Nephron progenitor cell (in vitro differentiated cells): ENCODE results near the gene RMND5B.

Experiments used
- DNase-seq: peaks from one replicate; pipeline ENCODE4 v3.0.0; 2021
- H3K27ac Mint-ChIP-seq: 2 replicates; pipeline ENCODE4 v1.8.0; 2021; ENCODE audit warnings: mild to moderate bottlenecking, moderate library complexity, mixed read lengths
- H3K27me3 Mint-ChIP-seq: 2 replicates; pipeline ENCODE4 v1.8.0; 2021; ENCODE audit warnings: mild to moderate bottlenecking, low read depth, mixed read lengths; ENCODE audit not compliant: poor library complexity
- H3K36me3 Mint-ChIP-seq: 2 replicates; pipeline ENCODE4 v1.8.0; 2021; ENCODE audit warnings: low read depth, mixed read lengths
- H3K4me1 Mint-ChIP-seq: 2 replicates; pipeline ENCODE4 v1.8.0; 2021; ENCODE audit warnings: mixed read lengths
- H3K4me3 Mint-ChIP-seq: 2 replicates; pipeline ENCODE4 v1.8.0; 2021; ENCODE audit warnings: mild to moderate bottlenecking, moderate library complexity, mixed read lengths
- H3K9me3 Mint-ChIP-seq: 2 replicates; pipeline ENCODE4 v1.8.0; 2021; ENCODE audit warnings: mild to moderate bottlenecking, moderate library complexity, mixed read lengths
- TF ChIP-seq, protein P1 (sequence below): fragments of 200-600 bp; sonication (generic); IDR thresholded peaks from 2 replicates; pipeline ENCODE4 v1.5.0; 2021; ENCODE audit warnings: antibody characterized with exemption

RMND5B gene

DNA sequence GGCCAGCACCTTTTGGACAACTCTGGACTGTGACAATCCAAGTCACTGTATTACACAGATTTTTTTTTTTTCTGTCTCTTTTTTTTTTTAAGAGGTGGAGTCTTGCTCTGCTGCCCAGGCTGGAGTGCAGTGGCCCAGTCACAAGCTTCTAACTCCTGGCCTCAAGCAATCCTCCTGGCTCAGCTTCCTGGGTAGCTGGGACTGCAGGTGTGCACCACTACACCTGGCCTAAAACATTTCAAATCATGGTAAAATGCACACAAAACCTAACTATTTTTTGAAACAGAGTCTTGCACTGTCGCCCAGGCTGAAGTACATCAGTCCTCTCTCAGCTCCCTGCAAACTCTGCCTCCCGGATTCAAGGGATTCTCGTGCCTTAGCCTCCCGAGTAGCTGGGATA lies 24.7 kb upstream of the RMND5B start:
- no peak for DNase-seq
- Mint-ChIP-seq H3K36me3 (no peaks in the 10 kb centered on the region), H3K4me1 (peaks cover 16% of the 10 kb centered on the region), H3K27ac (no peak overlapping the region), H3K4me3 (no peak overlapping the region), H3K9me3 (no peaks in the 10 kb centered on the region), H3K27me3 (peaks cover 11% of the 10 kb centered on the region)
- TF ChIP-seq, protein P1, sequence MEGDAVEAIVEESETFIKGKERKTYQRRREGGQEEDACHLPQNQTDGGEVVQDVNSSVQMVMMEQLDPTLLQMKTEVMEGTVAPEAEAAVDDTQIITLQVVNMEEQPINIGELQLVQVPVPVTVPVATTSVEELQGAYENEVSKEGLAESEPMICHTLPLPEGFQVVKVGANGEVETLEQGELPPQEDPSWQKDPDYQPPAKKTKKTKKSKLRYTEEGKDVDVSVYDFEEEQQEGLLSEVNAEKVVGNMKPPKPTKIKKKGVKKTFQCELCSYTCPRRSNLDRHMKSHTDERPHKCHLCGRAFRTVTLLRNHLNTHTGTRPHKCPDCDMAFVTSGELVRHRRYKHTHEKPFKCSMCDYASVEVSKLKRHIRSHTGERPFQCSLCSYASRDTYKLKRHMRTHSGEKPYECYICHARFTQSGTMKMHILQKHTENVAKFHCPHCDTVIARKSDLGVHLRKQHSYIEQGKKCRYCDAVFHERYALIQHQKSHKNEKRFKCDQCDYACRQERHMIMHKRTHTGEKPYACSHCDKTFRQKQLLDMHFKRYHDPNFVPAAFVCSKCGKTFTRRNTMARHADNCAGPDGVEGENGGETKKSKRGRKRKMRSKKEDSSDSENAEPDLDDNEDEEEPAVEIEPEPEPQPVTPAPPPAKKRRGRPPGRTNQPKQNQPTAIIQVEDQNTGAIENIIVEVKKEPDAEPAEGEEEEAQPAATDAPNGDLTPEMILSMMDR: no peak

DNA sequence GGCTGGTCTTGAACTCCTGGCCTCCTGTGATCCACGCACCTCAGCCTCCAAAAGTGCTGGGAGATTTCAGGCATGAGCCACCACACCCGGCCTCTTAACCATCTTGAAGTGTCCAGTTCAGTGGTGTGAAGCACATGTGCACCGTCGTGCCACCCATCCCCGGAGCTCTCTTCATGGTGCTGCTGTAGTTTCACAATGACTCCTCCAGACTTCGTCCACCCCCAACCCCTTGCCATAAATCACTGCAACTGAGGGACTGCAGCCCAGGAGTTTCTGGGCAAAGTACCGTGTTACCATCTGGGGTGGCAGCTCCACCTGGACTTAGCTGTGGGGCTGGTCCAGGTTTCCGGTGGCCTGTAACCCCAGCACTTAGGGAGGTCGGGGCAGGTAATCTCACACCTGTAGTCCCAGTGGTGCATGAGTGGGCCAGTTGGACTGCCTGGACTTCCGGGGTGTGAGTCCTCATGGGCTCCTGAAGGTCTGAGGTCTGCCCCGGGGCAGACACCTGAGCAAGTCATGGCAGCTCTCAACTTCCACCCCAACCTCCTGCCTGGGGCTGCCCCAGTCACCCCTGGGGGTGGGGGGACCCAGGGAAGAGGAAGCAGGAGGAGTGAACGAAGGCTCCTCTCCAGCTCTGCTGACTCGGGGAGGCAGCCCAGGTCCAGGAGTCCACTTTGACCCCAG lies 24.1 kb upstream of the RMND5B start:
- DNase-seq: no peak
- peaks cover 12% of the 10 kb centered on the region for H3K27me3 Mint-ChIP-seq
- H3K4me3 Mint-ChIP-seq: no peak overlapping the region
- H3K27ac Mint-ChIP-seq: no peak overlapping the region
- TF ChIP-seq, protein P1: no peak
- peaks cover 16% of the 10 kb centered on the region for H3K4me1 Mint-ChIP-seq
- no peaks in the 10 kb centered on the region for H3K9me3 Mint-ChIP-seq
- H3K36me3 Mint-ChIP-seq: no peaks in the 10 kb centered on the region

DNA sequence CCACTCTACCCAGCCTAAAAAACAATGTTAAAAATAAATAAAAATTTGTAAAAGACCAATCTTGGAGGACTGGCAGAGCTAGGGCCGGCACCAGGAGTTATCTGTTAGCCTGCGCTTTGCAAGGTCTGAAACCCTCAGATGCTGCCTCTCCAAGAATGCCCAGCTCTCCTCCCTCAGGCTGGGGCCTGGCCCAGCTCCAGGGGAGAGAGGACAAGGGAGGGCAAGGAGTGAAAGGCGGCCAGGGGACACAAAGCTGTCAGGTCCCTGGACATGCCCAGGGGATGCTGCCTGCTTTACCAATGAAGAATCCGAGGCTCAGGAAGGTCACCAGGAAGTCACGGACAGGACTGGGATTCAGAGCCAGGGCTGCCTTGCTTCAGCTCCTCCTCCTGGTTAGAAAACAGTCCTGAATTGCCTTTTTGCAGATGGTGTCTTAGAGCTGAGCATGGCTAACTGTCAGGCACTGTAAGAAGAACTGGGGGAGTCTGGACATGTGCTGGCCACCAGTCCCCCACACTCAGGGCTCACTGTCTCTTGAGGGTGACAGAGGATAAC lies 23.0 kb upstream of the RMND5B start:
- DNase-seq: no peak
- Mint-ChIP-seq H3K27me3 (peaks cover 23% of the 10 kb centered on the region), H3K4me1 (peaks cover 16% of the 10 kb centered on the region), H3K27ac (no peak overlapping the region), H3K4me3 (no peak overlapping the region), H3K36me3 (no peaks in the 10 kb centered on the region), H3K9me3 (peaks cover 5% of the 10 kb centered on the region)
- TF ChIP-seq, protein P1: no peak

DNA sequence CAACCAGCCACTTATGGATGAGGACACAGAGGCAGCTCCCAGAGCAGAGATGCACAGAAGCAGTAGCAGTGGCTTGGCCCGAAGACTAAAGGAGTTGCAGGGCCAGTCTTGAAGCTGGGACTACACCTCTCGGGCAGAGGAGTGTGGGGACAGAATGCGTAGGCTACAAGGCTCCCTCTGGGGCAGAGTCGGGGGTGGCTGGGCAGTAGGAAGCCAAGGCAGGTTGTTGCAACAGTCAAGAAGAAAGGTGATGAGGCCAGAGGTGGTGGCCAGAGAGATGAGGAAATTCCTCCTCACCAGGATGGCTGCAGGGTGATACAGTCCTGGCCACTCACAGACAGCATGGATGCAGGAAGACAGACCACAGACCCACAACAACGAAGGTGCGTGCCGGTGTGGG lies 22.4 kb upstream of the RMND5B start:
- no peak for DNase-seq
- Mint-ChIP-seq H3K4me1 (peaks cover 16% of the 10 kb centered on the region), H3K36me3 (no peaks in the 10 kb centered on the region), H3K27ac (no peak overlapping the region), H3K27me3 (peaks cover 25% of the 10 kb centered on the region), H3K4me3 (no peak overlapping the region), H3K9me3 (peaks cover 7% of the 10 kb centered on the region)
- TF ChIP-seq, protein P1: no peak

DNA sequence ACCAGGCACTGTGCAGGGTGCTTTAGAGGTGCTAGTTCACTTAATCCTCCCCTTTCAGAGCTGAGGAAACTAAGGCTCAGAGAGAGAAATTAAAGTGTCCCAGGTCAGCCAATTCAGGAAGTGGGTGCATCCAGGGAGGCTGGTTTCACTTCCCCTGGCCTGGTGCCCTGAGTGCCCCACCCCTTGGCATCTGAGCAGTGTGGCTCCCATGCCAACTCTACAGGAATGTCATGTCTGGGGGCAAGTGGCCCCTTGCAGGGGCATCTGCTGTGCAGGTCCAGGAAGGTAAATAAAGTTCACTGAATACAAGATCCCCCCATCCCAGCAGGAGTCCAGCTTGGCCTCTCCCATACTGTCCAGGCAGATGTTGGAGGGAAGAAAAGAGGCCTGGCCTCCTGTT lies 21.8 kb upstream of the RMND5B start:
- H3K4me3 Mint-ChIP-seq: no peak overlapping the region
- DNase-seq: no peak
- H3K27ac Mint-ChIP-seq: no peak overlapping the region
- no peaks in the 10 kb centered on the region for H3K36me3 Mint-ChIP-seq
- peaks cover 16% of the 10 kb centered on the region for H3K4me1 Mint-ChIP-seq
- TF ChIP-seq, protein P1: no peak
- H3K9me3 Mint-ChIP-seq: peaks cover 7% of the 10 kb centered on the region
- H3K27me3 Mint-ChIP-seq: peaks cover 22% of the 10 kb centered on the region

DNA sequence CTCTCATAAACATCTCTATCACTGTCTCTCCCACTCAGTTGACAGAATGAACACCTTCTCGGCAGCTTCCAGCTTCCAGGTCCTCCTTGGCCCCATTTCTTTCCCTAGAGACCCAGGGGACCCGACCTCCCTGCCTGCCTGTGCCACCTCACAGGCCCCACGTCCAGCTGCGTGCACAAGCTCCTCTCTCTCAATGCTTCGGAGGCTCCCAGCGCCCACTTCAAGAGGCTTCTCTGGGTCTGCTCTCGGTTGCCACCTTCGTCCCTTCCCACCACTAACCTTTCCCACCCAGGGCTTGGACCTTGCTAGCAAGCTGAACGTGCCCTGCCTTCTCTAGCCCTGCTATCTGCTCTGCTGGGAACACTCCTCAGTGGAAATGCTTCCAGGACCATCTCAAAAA lies 20.3 kb upstream of the RMND5B start:
- Mint-ChIP-seq H3K27ac (no peak overlapping the region), H3K4me1 (peaks cover 30% of the 10 kb centered on the region), H3K9me3 (peaks cover 7% of the 10 kb centered on the region), H3K4me3 (no peak overlapping the region), H3K36me3 (no peaks in the 10 kb centered on the region), H3K27me3 (peaks cover 36% of the 10 kb centered on the region)
- TF ChIP-seq, protein P1: no peak
- DNase-seq: no peak
